ENCODE results near the gene HECTD4. TPM values are rescaled to one million over a fixed set of nuclear protein-coding genes. Genes with fewer than 3 reads are reported as not detected.

The HECTD4 gene, protein sequence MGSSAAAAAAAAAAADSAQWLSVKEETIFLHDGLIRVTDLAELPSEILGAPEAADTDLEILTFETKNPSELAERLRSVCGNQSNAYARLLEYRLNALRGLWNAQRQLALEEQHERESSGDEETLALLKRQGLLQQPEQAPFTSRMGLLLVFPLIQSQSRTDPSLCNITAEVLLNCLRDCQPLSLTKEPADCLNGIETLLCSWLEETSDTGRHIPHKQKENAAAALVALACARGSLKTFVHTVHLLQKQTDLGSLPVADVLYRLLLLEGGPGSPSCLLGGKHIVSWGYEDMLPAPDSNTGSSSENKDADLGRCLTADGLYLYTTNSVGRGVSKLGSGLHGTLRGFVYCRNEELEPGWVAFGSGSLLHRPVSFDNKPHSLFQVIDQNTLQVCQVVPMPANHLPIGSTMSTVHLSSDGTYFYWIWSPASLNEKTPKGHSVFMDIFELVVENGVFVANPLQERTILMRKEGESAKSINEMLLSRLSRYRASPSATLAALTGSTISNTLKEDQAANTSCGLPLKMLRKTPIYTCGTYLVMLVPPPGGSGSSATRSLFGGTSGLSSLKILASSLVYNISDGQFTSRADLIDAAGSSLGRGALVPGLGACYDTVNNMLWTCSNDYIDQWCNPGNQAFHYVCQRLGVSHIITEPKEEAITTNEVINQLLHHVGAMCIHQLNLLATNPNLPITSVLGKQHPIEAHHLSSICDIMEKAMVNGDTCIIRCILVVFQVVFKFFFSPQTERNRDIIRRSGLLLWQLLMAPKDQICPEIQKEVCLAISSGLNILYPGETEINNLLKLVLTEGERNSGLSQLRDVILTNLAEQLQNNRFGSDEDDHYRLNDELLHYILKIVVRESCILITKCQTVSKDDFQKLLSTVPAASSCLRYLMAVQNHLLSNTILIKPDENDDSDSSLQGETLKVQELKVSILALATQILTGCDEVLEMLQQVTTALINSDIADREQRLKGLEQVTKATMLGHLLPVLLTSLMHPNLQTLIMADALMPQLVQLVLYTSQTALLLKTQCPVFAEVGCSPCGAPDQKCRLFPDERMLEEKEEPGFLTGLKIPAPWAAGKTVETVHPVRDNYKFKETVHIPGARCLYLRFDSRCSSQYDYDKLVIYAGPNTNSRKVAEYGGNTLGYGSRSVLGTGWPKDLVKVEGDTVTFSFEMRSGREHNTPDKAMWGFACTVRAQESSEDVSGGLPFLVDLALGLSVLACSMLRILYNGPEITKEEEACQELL (N-terminal part only)
- 10 to 100 TPM; 26.6 to 47.1 (median 33.2) TPM for total RNA-seq

DNA sequence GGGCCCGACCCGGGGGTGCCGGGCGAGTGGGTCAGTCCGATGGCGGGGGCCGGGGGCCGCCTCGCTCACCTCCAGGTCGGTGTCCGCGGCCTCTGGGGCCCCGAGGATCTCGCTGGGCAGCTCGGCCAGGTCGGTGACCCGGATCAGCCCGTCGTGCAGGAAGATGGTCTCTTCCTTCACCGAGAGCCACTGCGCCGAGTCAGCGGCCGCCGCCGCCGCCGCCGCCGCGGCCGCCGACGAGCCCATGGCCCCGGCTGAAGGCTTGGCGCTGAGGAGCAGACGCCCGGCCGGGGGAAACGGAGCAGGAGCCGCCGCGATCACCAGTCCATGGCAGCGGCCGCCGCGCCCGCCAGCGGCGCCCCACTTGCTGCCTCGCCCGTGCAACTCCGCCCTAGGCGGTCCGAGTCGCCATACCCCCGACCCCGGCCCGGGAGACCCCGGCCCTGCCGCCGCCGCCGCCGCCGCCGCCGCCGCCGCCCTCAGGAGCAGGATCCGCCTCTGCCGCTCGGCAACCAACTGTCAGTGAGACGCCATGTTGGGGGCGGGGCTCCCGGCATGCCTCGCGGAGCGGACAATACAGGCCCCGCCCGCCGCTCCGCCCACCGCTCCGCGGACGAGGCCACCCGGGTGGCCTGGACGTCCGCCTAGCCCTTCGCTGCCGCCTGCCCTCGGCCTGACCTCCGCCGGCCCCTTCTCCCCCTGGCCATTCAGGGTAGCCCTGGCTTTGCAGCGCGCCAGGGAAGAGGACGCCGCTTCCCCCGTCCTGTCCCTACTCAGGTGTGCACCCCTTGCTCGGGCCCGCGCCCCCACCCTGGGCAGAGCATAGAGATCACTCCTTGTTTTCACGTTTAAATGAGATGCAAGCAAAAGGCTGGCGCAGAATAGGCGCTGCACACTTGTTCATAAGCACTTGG lies at the start of gene HECTD4:
Gene HECTD4, minus strand, starts transcription at position 549 of the 914 bp plus-strand sequence. Its CDS starts 303 bp downstream, at position 246.
- ATAC-seq (ENCODE audit: low FRiP score) (peak; percentile 98), DNase-seq (ENCODE audit: low spot score) (peak; percentile 95)
- no peak for TF ChIP-seq CTCF (IDR thresholded peaks at IDR 0.05)

DNA sequence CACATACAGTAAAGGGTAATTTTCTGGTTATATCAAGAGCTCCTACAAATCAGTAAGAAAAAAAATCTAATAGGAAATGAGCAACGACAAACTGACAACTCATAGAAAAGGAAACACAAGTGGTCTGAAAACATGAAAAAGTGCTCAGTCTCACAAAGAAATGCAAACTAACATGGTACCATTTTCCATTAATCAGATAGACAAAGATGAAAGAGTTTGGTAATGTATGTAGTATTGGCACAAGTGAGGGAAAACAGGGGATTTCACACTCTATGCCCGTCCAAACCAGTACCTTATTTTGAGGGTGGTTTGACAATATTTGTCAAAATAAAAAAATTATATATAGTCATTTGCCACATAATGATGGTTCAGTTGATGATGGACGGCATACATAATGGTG lies 49.7 kb upstream of the HECTD4 start:
- TF ChIP-seq CTCF (IDR thresholded peaks at IDR 0.05): no peak
- ATAC-seq (ENCODE audit: low FRiP score) (no peak), DNase-seq (ENCODE audit: low spot score) (no peak)

- ATAC-seq (ENCODE audit: low FRiP score): no peak
- DNase-seq (ENCODE audit: low spot score): no peak
- TF ChIP-seq CTCF (IDR thresholded peaks at IDR 0.05): no peak
These were observed 48.7 kb upstream of the HECTD4 start for GRCh38 chr12:112430929-112431328.

DNA sequence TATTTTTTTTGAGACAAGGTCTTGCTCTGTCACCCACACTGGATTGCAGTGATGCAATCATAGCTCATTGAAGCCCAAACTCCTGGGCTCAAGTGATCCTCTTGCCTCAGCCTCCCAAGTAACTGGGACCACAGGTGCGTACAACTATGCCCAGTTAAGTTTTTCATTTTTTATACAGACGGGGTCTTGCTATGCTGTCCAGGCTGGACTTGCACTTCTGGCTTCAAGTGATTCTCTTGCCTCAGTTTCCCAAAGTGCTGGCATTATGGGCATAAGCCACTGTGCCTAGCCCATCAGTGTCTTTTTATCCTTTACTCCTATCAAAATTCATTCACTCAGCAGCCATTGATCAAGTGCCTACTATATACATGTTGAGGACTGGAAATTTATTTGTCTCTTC lies 45.5 kb upstream of the HECTD4 start:
- ATAC-seq (ENCODE audit: low FRiP score) (no peak), DNase-seq (ENCODE audit: low spot score) (no peak)
- TF ChIP-seq CTCF (IDR thresholded peaks at IDR 0.05): no peak

DNA sequence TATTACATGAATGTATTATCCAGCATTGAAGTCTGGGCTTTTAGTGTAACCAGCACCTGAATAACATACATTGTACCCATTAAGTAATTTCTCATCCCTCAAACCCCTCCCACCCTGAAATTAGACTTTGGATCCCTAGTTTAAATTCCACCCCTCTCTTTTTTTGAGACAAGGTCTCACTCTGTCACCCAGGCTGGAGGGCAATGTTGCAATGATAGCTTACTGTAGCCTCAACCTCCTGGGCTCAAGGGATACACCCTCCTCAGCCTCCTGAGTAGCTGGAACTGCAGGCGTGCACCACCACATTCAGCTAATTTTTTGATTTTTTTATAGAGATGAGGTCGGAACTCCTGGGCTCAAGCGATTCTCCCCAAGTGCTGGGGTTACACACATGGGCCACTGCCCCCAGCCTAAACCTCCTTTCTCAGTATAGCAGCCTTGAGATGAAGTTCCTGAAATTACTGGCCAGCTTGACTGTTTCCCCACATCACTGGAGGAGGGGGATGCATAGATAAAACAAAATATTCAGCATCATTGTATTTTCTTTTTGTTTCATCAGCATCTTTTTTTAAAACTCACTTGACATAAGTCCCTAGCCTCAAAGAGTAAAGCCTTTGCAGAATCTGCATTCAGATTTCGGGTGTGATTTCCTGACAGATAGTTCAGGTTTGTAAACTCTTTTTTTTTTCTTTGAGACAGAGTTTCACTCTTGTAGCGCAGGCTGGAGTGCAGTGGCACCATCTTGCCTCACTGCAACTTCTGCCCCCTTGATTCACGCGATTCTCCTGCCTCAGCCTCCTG lies 43.6 kb upstream of the HECTD4 start:
- DNase-seq (ENCODE audit: low spot score): no peak
- ATAC-seq (ENCODE audit: low FRiP score): no peak
- TF ChIP-seq CTCF (IDR thresholded peaks at IDR 0.05): no peak
